Measurements from ENCODE around the gene HNRNPR. TPM values are rescaled to one million over a fixed set of nuclear protein-coding genes. Genes with fewer than 3 reads are reported as not detected.
A peak's percentile ranks its signal among the peaks of the same experiment; 100 is the strongest.

The HNRNPR gene
- total and polyA plus RNA-seq, 2 of the 8 experiments (the other 6 are each of a cell fraction or from before 2014, with no cell fraction given), result 110 to 214 TPM

GRCh38 chr1:23368562-23369334 lies 24.7 kb upstream of the HNRNPR start:
- Histone ChIP-seq H3K9ac (replicated peaks in 1 of 4; ENCODE audit: extremely low read depth in 1 of 4, low read depth in 3 of 4, low read length in 3 of 4) (peak overlapping the region; percentile 36 to 56 (median 42); a peak in 5 of 7 replicates), H2BK120ac (replicated peaks; ENCODE audit: low read depth, low read length) (peak overlapping the region; percentile 43), H3K14ac (ENCODE audit: insufficient read length) (no peak overlapping the region), H3K4ac (replicated peaks; ENCODE audit: insufficient read length, low read depth, low read length) (peak overlapping the region; percentile 94), H2BK5ac (ENCODE audit: low read depth, low read length) (peak overlapping the region; percentile 81), H3K9me3 (ENCODE audit: insufficient read depth in 2 of 2, low read depth in 1 of 2, low read length in 1 of 2) (peaks cover 0 to 11% of the 10 kb centered on the region in 2 experiments; a peak in 2 of 4 replicates), H3K79me1 (ENCODE audit: low read depth, low read length) (no peaks in the 10 kb centered on the region), H2BK20ac (ENCODE audit: low read length) (no peak overlapping the region), H3K18ac (ENCODE audit: extremely low read depth, low read length) (peak overlapping the region; percentile 83), H4K91ac (replicated peaks; ENCODE audit: insufficient read length, low read length) (peak overlapping the region; percentile 78), H4K5ac (ENCODE audit: insufficient read length, low read depth, low read length) (peak overlapping the region; percentile 78), H3K23me2 (ENCODE audit: low read depth, low read length) (peaks cover 10% of the 10 kb centered on the region), H3K27me3 (replicated peaks in 1 of 4; ENCODE audit: control insufficient read depth in 3 of 4, extremely low read depth in 1 of 4, insufficient read depth in 3 of 4, low read length in 3 of 4) (peaks cover 51 to 81% (median 71%) of the 10 kb centered on the region in 4 experiments), H2AK5ac (ENCODE audit: low read depth, low read length) (no peak overlapping the region), H3K23ac (ENCODE audit: insufficient read length) (no peak overlapping the region), H3K4me1 (replicated peaks in 1 of 4; ENCODE audit: control insufficient read depth in 3 of 4, insufficient read depth in 4 of 4, low read length in 3 of 4) (peaks cover 2 to 13% (median 4%) of the 10 kb centered on the region in 4 experiments; a peak in 6 of 7 replicates), H3K4me3 (ENCODE audit: extremely low read depth in 1 of 4, insufficient read depth in 2 of 4, low read depth in 3 of 4, low read length in 4 of 4) (peak overlapping the region; percentile 68 to 95 (median 83)), H2AFZ (ENCODE audit: low read length) (peak overlapping the region; percentile 88), H3K36me3 (ENCODE audit: control insufficient read depth in 2 of 4, insufficient read depth in 4 of 4, low read length in 3 of 4) (no peaks in the 10 kb centered on the region), H3K27ac (ENCODE audit: low read depth, low read length) (no peak overlapping the region; the same call in 1 of the 2 replicates), H4K8ac (ENCODE audit: extremely low read depth, insufficient read depth, low read length) (no peak overlapping the region), H2BK15ac (ENCODE audit: low read length) (no peak overlapping the region), H3K56ac (replicated peaks; ENCODE audit: insufficient read length, low read depth, low read length) (no peak overlapping the region), H2BK12ac (ENCODE audit: low read depth, low read length) (no peak overlapping the region; the same call in 1 of the 2 replicates), H3K79me2 (ENCODE audit: control insufficient read depth in 1 of 2, insufficient read depth in 2 of 2, low read length in 2 of 2) (no peaks in the 10 kb centered on the region), H3K4me2 (ENCODE audit: insufficient read depth in 1 of 2, low read depth in 2 of 2, low read length in 2 of 2) (peak overlapping the region; percentile 76 to 96), H4K20me1 (replicated peaks in 1 of 2; ENCODE audit: control insufficient read depth in 1 of 2, insufficient read depth in 2 of 2, low read length in 2 of 2) (peaks cover 7 to 9% of the 10 kb centered on the region in 2 experiments)
- FAIRE-seq (no peak), DNase-seq (ENCODE audit: low read depth in 1 of 2, low spot score in 2 of 2) (peak; percentile 70 to 88)
- ChIA-PET CTCF (ENCODE audit: partially characterized antibody) (interaction anchor here (1.1 to 3.7 kb wide), 6 partner anchors 26 to 182 kb away, joined by 3 to 19 read pairs (median 7); no protein-coding TSS in a partner anchor), POLR2A (ENCODE audit: partially characterized antibody) (interaction anchor here (1.4 to 3.5 kb wide), 3 partner anchors 11 to 24 kb away, joined by 4 to 23 read pairs (median 17); partner anchors contain the start of gene HNRNPR)
- 2% methylated on average over 60 of the region's 61 CpGs; no CpG with 5 or more reads in 1 of the 2 experiments for WGBS, 2 experiments (ENCODE audit: extremely low coverage in 1 of 2, insufficient coverage in 1 of 2, insufficient read length in 1 of 2, insufficient replicate concordance in 2 of 2, low coverage in 1 of 2, low lambda C conversion rate in 2 of 2, missing lambda C conversion rate in 1 of 2)
- TF ChIP-seq SIX5 (IDR thresholded peaks at IDR 0.05; ENCODE audit: low read depth, low read length), result peak; percentile 88
- TF ChIP-seq YY1 (IDR thresholded peaks at IDR 0.05; ENCODE audit: low read depth, low read length), result no peak
- peak; percentile 94 for TF ChIP-seq CREB1 (IDR thresholded peaks at IDR 0.05)
- TF ChIP-seq, protein P1, sequence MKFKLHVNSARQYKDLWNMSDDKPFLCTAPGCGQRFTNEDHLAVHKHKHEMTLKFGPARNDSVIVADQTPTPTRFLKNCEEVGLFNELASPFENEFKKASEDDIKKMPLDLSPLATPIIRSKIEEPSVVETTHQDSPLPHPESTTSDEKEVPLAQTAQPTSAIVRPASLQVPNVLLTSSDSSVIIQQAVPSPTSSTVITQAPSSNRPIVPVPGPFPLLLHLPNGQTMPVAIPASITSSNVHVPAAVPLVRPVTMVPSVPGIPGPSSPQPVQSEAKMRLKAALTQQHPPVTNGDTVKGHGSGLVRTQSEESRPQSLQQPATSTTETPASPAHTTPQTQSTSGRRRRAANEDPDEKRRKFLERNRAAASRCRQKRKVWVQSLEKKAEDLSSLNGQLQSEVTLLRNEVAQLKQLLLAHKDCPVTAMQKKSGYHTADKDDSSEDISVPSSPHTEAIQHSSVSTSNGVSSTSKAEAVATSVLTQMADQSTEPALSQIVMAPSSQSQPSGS (IDR thresholded peaks at IDR 0.05; ENCODE audit: low read length), result no peak
- no peak for TF ChIP-seq TCF12 (IDR thresholded peaks at IDR 0.05; ENCODE audit: low read depth, low read length)
- no peak for TF ChIP-seq GTF2F1 (IDR thresholded peaks at IDR 0.05; ENCODE audit: borderline replicate concordance, low read depth, low read length)
- TF ChIP-seq, protein P2, sequence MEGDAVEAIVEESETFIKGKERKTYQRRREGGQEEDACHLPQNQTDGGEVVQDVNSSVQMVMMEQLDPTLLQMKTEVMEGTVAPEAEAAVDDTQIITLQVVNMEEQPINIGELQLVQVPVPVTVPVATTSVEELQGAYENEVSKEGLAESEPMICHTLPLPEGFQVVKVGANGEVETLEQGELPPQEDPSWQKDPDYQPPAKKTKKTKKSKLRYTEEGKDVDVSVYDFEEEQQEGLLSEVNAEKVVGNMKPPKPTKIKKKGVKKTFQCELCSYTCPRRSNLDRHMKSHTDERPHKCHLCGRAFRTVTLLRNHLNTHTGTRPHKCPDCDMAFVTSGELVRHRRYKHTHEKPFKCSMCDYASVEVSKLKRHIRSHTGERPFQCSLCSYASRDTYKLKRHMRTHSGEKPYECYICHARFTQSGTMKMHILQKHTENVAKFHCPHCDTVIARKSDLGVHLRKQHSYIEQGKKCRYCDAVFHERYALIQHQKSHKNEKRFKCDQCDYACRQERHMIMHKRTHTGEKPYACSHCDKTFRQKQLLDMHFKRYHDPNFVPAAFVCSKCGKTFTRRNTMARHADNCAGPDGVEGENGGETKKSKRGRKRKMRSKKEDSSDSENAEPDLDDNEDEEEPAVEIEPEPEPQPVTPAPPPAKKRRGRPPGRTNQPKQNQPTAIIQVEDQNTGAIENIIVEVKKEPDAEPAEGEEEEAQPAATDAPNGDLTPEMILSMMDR (IDR thresholded peaks at IDR 0.05; ENCODE audit: control extremely low read depth in 1 of 3, insufficient read depth in 1 of 3, low read depth in 1 of 3, low read length in 3 of 3), result peak; percentile 23 to 39 (median 29); a peak in 3 of 4 replicates
